ENCODE measurements around the gene LDHD. TPM values are rescaled to one million over a fixed set of nuclear protein-coding genes. Genes with fewer than 3 reads are reported as not detected.

The LDHD gene
- total and polyA plus RNA-seq, 9 of the 15 experiments (the other 6 are each of a cell fraction or from before 2014, with no cell fraction given) = 0.19 to 0.86 (median 0.54) TPM; not detected in 3

GRCh38 chr16:75111961-75112733 lies 4.4 kb downstream of the LDHD start (continued):
- no peak for TF ChIP-seq ZNF121 (CRISPR knock-in tag; conservative IDR thresholded peaks at IDR 0.05)
- TF ChIP-seq GATAD2B (IDR thresholded peaks at IDR 0.05; ENCODE audit: borderline replicate concordance) = no peak

- POLR2A ChIA-PET = interaction anchor here (0.6 to 2.1 kb wide), 16 partner anchors 9 to 120 kb away, joined by 3 to 13 read pairs (median 4); partner anchors contain the start of gene ZNRF1
- H3K27ac ChIP-seq (ENCODE audit: extremely low read depth, low read depth, low read length) = no peak overlapping the region; the same call in 1 of the 3 replicates
Measured at GRCh38 chr16:75111514-75111940, 5.1 kb downstream of the LDHD start.

More at GRCh38 chr16:75111514-75111940, 5.1 kb downstream of the LDHD start:
- no peaks in the 10 kb centered on the region for H3K9me3 ChIP-seq (replicated peaks; ENCODE audit: control insufficient read depth, insufficient read depth, low read depth, low read length)
- no peaks in the 10 kb centered on the region for H3K79me2 ChIP-seq (ENCODE audit: control insufficient read depth, insufficient read depth, low read length)
- H3K9me1 ChIP-seq (ENCODE audit: control insufficient read depth, insufficient read depth, low read length) = peaks cover 3% of the 10 kb centered on the region
- TF ChIP-seq CBX5 (IDR thresholded peaks at IDR 0.05; ENCODE audit: borderline replicate concordance, low read depth) = 0 out of 2 replicates have a peak, but pooled peaks have one; percentile 1
- 0 out of 2 replicates have a peak, but pooled peaks have one; percentile 22 for TF ChIP-seq CHD2 (IDR thresholded peaks at IDR 0.05; ENCODE audit: low read depth, low read length)
- peak; percentile 31; the same call in 1 of the 2 replicates for TF ChIP-seq SPI1 (IDR thresholded peaks at IDR 0.05; ENCODE audit: borderline replicate concordance, low read depth, low read length)
- no peak for TF ChIP-seq MYC (IDR thresholded peaks at IDR 0.05; ENCODE audit: low read depth, low read length)
- TF ChIP-seq MYC (CRISPR knock-in tag; IDR thresholded peaks at IDR 0.05; ENCODE audit: borderline replicate concordance, low read depth) = peak; percentile 14; the same call in 1 of the 2 replicates
- TF ChIP-seq NR2C2 (CRISPR knock-in tag; IDR thresholded peaks at IDR 0.05) = no peak
- no peak for TF ChIP-seq NR2C2 (tag; IDR thresholded peaks at IDR 0.05)
- TF ChIP-seq ZNF197 (CRISPR knock-in tag; IDR thresholded peaks at IDR 0.05; ENCODE audit: low read depth) = 0 out of 2 replicates have a peak, but pooled peaks have one; percentile 21
- peak in 1 of 2 experiments; percentile 43; a peak in 1 of 4 replicates for TF ChIP-seq SRF (CRISPR knock-in tag; IDR thresholded peaks at IDR 0.05)
- 0 out of 2 replicates have a peak, but pooled peaks have one; percentile 2 for TF ChIP-seq CREB3L1 (IDR thresholded peaks at IDR 0.05; ENCODE audit: borderline replicate concordance, low read depth)
- TF ChIP-seq ELF4 (CRISPR knock-in tag; IDR thresholded peaks at IDR 0.05) = 0 out of 2 replicates have a peak, but pooled peaks have one; percentile 16
- 0 out of 2 replicates have a peak, but pooled peaks have one; percentile 38 for TF ChIP-seq ETV5 (CRISPR knock-in tag; IDR thresholded peaks at IDR 0.05; ENCODE audit: low read depth)
- no peak for TF ChIP-seq ZNF830 (CRISPR knock-in tag; IDR thresholded peaks at IDR 0.05)
- no TSS peak for BruUV-seq (replicated peaks)
- in situ Hi-C loops (cut with MboI) (no loop called here), intact Hi-C loops (cut with micrococcal nuclease) (loop anchor here (1.0 to 5.0 kb wide), 3 partner anchors 47 to 113 kb away; no protein-coding TSS in a partner anchor)
- DNase-seq (ENCODE audit: extremely low read depth in 1 of 4, low spot score in 3 of 4) (no peak), ATAC-seq (peak; percentile 30), FAIRE-seq (no peak)
- CTCF ChIA-PET (ENCODE audit: low intra/inter-chr PET ratio) = interaction anchor here (0.7 to 2.7 kb wide), 3 partner anchors 24 to 125 kb away, joined by 3 to 42 read pairs (median 5); partner anchors contain the start of gene ZNRF1
- no peaks in the 10 kb centered on the region for H4K20me1 ChIP-seq (replicated peaks; ENCODE audit: control insufficient read depth, insufficient read depth, low read length)
- peak overlapping the region; percentile 83; the same call in 1 of the 2 replicates for H3K4me2 ChIP-seq (ENCODE audit: insufficient read depth, low read length)
- H3K27me3 ChIP-seq (ENCODE audit: control insufficient read depth in 2 of 2, insufficient read depth in 2 of 2, low read length in 2 of 2) = no peaks in the 10 kb centered on the region
- no peak overlapping the region for H3K4me3 ChIP-seq
- peaks cover 8% of the 10 kb centered on the region; the same call in 2 of the 3 replicates for H3K36me3 ChIP-seq (ENCODE audit: control insufficient read depth, insufficient read depth, low read length)
- peak overlapping the region; percentile 75 for H2AFZ ChIP-seq (ENCODE audit: low read depth, low read length)
- peak overlapping the region in 1 of 2 experiments; percentile 87; a peak in 3 of 4 replicates for H3K9ac ChIP-seq (ENCODE audit: insufficient read depth in 1 of 2, low read depth in 2 of 2, low read length in 2 of 2)
- H3K4me1 ChIP-seq (replicated peaks in 1 of 2; ENCODE audit: control insufficient read depth in 2 of 2, insufficient read depth in 2 of 2, low read length in 2 of 2) = peaks cover 15 to 78% of the 10 kb centered on the region in 2 experiments; a peak in 4 of 5 replicates
- WGBS (ENCODE audit: insufficient coverage, low coverage, missing lambda C conversion rate) = 52% methylated on average over 7 of the region's 7 CpGs
